Measurements from ENCODE around the gene PMVK.

PMVK gene

DNA sequence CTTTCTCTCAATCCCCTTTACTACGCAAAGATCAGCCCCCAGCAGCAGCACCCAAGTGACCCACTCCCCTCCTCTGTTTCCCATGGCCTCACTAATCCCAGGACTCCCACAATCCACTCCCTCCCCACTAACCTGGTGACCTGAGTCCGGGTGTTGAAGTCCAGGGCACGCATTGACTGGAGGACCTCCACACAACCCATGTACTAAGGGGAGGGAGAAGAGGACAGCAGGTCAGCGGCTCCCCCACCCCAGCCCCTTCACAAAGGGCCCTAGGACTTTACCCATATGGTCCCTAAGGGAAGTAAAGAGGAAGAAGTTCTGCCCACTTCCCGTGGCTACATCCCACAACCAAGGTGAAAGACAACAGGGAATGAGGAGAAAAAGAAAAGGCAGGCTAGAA is 32.7 kb upstream of the PMVK start:
- no peak for DNase-seq (ENCODE audit: insufficient read length, low spot score)
- no peak for FAIRE-seq
- TF ChIP-seq TAF1 (IDR thresholded peaks at IDR 0.05; ENCODE audit: low read depth, low read length): no peak
- TF ChIP-seq POU2F2 (IDR thresholded peaks at IDR 0.05; ENCODE audit: low read depth, low read length): no peak
- no peak for TF ChIP-seq POLR2A (IDR thresholded peaks at IDR 0.05; ENCODE audit: low read depth, low read length)
- TF ChIP-seq POLR2AphosphoS5 (IDR thresholded peaks at IDR 0.05; ENCODE audit: low read depth, low read length): no peak
- TF ChIP-seq SPI1 (IDR thresholded peaks at IDR 0.05; ENCODE audit: low read depth, low read length): no peak
- TF ChIP-seq PAX5 (IDR thresholded peaks at IDR 0.05; ENCODE audit: insufficient read depth, low read length, severe bottlenecking): no peak

DNA sequence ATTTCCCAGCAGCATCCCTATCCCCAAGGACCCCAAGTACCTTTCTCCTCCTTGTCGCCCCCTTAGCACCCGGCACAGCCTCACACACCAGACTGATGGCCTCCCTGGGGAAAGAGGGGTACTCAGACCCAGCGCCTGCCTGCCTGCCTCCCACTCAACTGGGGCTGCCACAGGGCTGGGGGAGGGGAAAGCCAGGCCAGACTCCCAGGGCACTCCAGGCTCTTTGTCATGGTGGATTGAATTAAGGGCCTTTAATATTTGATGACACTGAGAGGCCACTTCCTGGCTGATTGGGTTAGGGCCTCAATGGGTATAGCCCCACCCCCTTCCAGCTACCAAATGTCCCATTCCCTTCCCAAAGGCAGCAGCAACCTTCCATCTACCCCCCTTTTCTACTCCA is 32.2 kb upstream of the PMVK start:
- DNase-seq (ENCODE audit: insufficient read length, low spot score) (no peak), FAIRE-seq (no peak)
- TF ChIP-seq POLR2AphosphoS5 (IDR thresholded peaks at IDR 0.05; ENCODE audit: low read depth, low read length) (no peak), POLR2A (IDR thresholded peaks at IDR 0.05; ENCODE audit: low read depth, low read length) (no peak), POU2F2 (IDR thresholded peaks at IDR 0.05; ENCODE audit: low read depth, low read length) (no peak), PAX5 (IDR thresholded peaks at IDR 0.05; ENCODE audit: insufficient read depth, low read length, severe bottlenecking) (no peak), TAF1 (IDR thresholded peaks at IDR 0.05; ENCODE audit: low read depth, low read length) (no peak), SPI1 (IDR thresholded peaks at IDR 0.05; ENCODE audit: low read depth, low read length) (no peak)

GRCh38 chr1:154967331-154967950 is 30.9 kb upstream of the PMVK start:
- DNase-seq (ENCODE audit: insufficient read length, low spot score) (no peak), FAIRE-seq (no peak)
- no peak for TF ChIP-seq SPI1 (IDR thresholded peaks at IDR 0.05; ENCODE audit: low read depth, low read length)
- no peak for TF ChIP-seq POLR2AphosphoS5 (IDR thresholded peaks at IDR 0.05; ENCODE audit: low read depth, low read length)
- TF ChIP-seq TAF1 (IDR thresholded peaks at IDR 0.05; ENCODE audit: low read depth, low read length): no peak
- TF ChIP-seq POLR2A (IDR thresholded peaks at IDR 0.05; ENCODE audit: low read depth, low read length): no peak
- no peak for TF ChIP-seq PAX5 (IDR thresholded peaks at IDR 0.05; ENCODE audit: insufficient read depth, low read length, severe bottlenecking)
- no peak for TF ChIP-seq POU2F2 (IDR thresholded peaks at IDR 0.05; ENCODE audit: low read depth, low read length)

- TF ChIP-seq PAX5 (IDR thresholded peaks at IDR 0.05; ENCODE audit: insufficient read depth, low read length, severe bottlenecking) (no peak), SPI1 (IDR thresholded peaks at IDR 0.05; ENCODE audit: low read depth, low read length) (no peak), TAF1 (IDR thresholded peaks at IDR 0.05; ENCODE audit: low read depth, low read length) (no peak), POLR2AphosphoS5 (IDR thresholded peaks at IDR 0.05; ENCODE audit: low read depth, low read length) (no peak), POLR2A (IDR thresholded peaks at IDR 0.05; ENCODE audit: low read depth, low read length) (no peak), POU2F2 (IDR thresholded peaks at IDR 0.05; ENCODE audit: low read depth, low read length) (no peak)
- FAIRE-seq: no peak
Measured at GRCh38 chr1:154966111-154966510, 29.6 kb upstream of the PMVK start.

GRCh38 chr1:154964359-154964758 is 27.8 kb upstream of the PMVK start:
- DNase-seq (ENCODE audit: insufficient read length, low spot score) (no peak), FAIRE-seq (no peak)
- TF ChIP-seq POLR2AphosphoS5 (IDR thresholded peaks at IDR 0.05; ENCODE audit: low read depth, low read length): no peak
- no peak for TF ChIP-seq SPI1 (IDR thresholded peaks at IDR 0.05; ENCODE audit: low read depth, low read length)
- TF ChIP-seq PAX5 (IDR thresholded peaks at IDR 0.05; ENCODE audit: insufficient read depth, low read length, severe bottlenecking): no peak
- no peak for TF ChIP-seq POU2F2 (IDR thresholded peaks at IDR 0.05; ENCODE audit: low read depth, low read length)
- TF ChIP-seq POLR2A (IDR thresholded peaks at IDR 0.05; ENCODE audit: low read depth, low read length): no peak
- no peak for TF ChIP-seq TAF1 (IDR thresholded peaks at IDR 0.05; ENCODE audit: low read depth, low read length)

More at GRCh38 chr1:154966111-154966510, 29.6 kb upstream of the PMVK start:
- DNase-seq (ENCODE audit: insufficient read length, low spot score): no peak

- FAIRE-seq (no peak), DNase-seq (ENCODE audit: insufficient read length, low spot score) (no peak)
- TF ChIP-seq POU2F2 (IDR thresholded peaks at IDR 0.05; ENCODE audit: low read depth, low read length) (no peak), POLR2AphosphoS5 (IDR thresholded peaks at IDR 0.05; ENCODE audit: low read depth, low read length) (no peak), SPI1 (IDR thresholded peaks at IDR 0.05; ENCODE audit: low read depth, low read length) (no peak), PAX5 (IDR thresholded peaks at IDR 0.05; ENCODE audit: insufficient read depth, low read length, severe bottlenecking) (no peak), POLR2A (IDR thresholded peaks at IDR 0.05; ENCODE audit: low read depth, low read length) (no peak), TAF1 (IDR thresholded peaks at IDR 0.05; ENCODE audit: low read depth, low read length) (no peak)
Measured at GRCh38 chr1:154963643-154964042, 27.1 kb upstream of the PMVK start.

- no peak for FAIRE-seq
- DNase-seq (ENCODE audit: insufficient read length, low spot score): no peak
- TF ChIP-seq POLR2AphosphoS5 (IDR thresholded peaks at IDR 0.05; ENCODE audit: low read depth, low read length): no peak
- TF ChIP-seq SPI1 (IDR thresholded peaks at IDR 0.05; ENCODE audit: low read depth, low read length): no peak
- TF ChIP-seq TAF1 (IDR thresholded peaks at IDR 0.05; ENCODE audit: low read depth, low read length): no peak
- no peak for TF ChIP-seq POLR2A (IDR thresholded peaks at IDR 0.05; ENCODE audit: low read depth, low read length)
- no peak for TF ChIP-seq PAX5 (IDR thresholded peaks at IDR 0.05; ENCODE audit: insufficient read depth, low read length, severe bottlenecking)
- no peak for TF ChIP-seq POU2F2 (IDR thresholded peaks at IDR 0.05; ENCODE audit: low read depth, low read length)
Measured at GRCh38 chr1:154962795-154963330, 26.3 kb upstream of the PMVK start.

DNA sequence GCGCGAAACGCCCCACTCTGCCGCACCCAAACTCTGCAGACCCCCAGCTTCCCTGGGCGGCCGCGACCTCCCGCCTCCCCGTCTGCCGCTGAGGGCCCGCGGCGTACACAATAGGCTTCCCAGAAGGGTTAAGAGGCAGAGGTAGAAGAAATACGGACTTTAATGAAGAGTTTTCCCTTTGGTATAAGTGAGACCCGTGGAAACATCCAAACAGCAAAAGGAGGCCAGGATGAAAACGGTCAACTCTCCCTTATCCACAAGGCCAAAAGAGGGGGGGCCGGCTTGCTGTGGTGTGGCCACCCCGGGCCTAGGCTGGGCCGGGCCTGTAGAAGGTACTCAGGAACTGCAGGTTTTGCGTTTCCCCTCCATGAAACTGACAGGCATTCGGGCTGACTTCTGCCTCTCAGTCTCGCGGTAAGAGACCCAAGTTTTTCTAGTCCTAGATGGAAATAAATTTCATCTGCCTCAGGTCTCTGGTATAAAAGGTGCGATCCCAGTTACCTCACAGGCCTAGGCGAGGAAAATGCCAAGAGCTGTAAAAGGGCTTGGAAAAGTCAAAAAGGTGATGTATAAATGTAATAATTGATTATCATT is 25.7 kb upstream of the PMVK start:
- TF ChIP-seq TAF1 (IDR thresholded peaks at IDR 0.05; ENCODE audit: low read depth, low read length) (no peak), PAX5 (IDR thresholded peaks at IDR 0.05; ENCODE audit: insufficient read depth, low read length, severe bottlenecking) (no peak), POLR2AphosphoS5 (IDR thresholded peaks at IDR 0.05; ENCODE audit: low read depth, low read length) (peak; percentile 35; the same call in 1 of the 2 replicates), POU2F2 (IDR thresholded peaks at IDR 0.05; ENCODE audit: low read depth, low read length) (no peak), POLR2A (IDR thresholded peaks at IDR 0.05; ENCODE audit: low read depth, low read length) (0 out of 2 replicates have a peak, but pooled peaks have one; percentile 4)
- FAIRE-seq (no peak), DNase-seq (ENCODE audit: insufficient read length, low spot score) (no peak)

Data from GM12891 (cell line).